ENCODE measurements around the gene TUBE1.

DNA sequence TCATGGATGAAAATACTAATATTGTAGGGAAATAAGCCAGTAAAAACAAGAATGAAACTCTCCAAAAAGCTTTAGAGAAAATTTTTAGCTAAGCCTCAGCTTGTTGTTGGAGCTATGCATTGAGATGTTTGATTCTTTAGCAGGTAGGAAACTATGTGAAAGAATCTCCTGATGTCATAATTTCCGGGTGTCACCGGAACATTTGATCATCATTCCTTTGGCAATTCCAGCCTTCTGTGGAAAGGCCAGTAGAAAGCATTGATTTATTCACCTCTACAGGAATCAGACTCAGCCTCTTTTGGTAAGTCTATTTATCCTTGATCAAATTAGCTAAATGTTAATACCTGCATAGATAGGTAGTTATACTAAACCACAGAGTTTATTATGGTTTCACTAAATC is 9.6 kb upstream of the TUBE1 start:
- TF ChIP-seq YY1 (IDR thresholded peaks at IDR 0.05; ENCODE audit: insufficient read depth, insufficient read length): no peak
- TF ChIP-seq SUZ12 (IDR thresholded peaks at IDR 0.05; ENCODE audit: extremely low read depth, insufficient read depth, insufficient read length): no peak
